Measurements from ENCODE around the gene ACHE.
A peak's percentile ranks its signal among the peaks of the same experiment; 100 is the strongest.

DNA sequence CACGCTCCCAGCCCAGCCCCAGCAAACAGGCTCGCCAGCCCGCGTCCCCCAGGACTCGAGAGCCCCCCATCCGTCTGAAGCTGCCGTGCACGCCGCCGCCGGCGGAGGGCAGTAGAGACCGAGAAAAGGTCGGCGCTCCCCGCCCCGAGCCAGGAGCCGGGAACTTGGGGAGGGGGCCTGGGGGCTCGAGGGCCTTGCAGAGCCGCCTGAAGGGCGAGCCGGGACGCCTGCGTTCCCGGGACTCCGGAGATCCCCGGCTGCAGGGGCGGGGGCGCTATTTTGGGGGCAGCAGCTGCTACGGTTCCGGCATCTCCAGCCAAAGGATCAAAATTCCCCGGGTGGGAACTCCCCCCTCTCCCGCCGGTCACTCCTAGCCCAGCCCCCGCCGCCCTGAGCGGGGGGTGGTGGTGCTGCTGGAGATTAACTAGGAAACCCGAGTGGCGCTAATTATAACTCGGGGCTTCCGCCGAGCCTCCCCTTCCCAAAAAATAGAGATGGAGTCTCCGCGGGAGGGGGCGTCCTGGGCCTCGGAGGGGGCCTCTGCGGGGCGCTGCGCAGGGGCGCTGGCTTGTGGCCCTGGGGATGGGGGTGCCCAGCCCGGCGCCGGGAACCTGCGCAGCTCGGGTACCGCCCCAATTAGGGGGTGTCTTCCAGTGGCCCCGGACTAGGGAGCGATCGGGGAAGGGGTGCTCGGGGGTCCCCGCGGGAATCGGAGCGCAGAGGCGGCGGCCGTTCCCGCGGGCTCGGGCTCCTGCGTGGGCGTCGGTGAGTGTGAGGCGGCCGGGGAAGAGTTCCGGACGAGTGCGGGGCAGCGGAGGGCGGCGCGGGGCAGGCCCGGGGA lies 608 bp downstream of the ACHE start:
- TF ChIP-seq, protein P1, sequence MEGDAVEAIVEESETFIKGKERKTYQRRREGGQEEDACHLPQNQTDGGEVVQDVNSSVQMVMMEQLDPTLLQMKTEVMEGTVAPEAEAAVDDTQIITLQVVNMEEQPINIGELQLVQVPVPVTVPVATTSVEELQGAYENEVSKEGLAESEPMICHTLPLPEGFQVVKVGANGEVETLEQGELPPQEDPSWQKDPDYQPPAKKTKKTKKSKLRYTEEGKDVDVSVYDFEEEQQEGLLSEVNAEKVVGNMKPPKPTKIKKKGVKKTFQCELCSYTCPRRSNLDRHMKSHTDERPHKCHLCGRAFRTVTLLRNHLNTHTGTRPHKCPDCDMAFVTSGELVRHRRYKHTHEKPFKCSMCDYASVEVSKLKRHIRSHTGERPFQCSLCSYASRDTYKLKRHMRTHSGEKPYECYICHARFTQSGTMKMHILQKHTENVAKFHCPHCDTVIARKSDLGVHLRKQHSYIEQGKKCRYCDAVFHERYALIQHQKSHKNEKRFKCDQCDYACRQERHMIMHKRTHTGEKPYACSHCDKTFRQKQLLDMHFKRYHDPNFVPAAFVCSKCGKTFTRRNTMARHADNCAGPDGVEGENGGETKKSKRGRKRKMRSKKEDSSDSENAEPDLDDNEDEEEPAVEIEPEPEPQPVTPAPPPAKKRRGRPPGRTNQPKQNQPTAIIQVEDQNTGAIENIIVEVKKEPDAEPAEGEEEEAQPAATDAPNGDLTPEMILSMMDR (IDR thresholded peaks at IDR 0.05), result peak; percentile 76 to 90 (median 88)
- TF ChIP-seq POLR2AphosphoS5 (IDR thresholded peaks at IDR 0.05) (no peak), POLR2A (IDR thresholded peaks at IDR 0.05) (no peak)

Measured in upper lobe of left lung (tissue), 4 donors.